Neuronal stem cell (in vitro differentiated cells): ENCODE data around the gene ZNG1F.
"Not testable (repeated sequence)": the region's sequence is repeated elsewhere in the genome, so short reads cannot be mapped to it uniquely, and the experiment has no call there.

Experiments
- DNase-seq: peaks from one replicate; pipeline ENCODE4 v3.0.0-alpha.2; 2013; ENCODE audit warnings: low spot score
- H2AFZ ChIP-seq: one replicate; pipeline ENCODE4 v1.6.1; 2013; ENCODE audit warnings: mild to moderate bottlenecking, low read length, inconsistent platforms
- H2AK5ac ChIP-seq: 2 replicates; pipeline ENCODE4 v1.6.1; 2013; ENCODE audit warnings: low read depth, mild to moderate bottlenecking, inconsistent platforms, low read length, moderate library complexity, mixed read lengths
- H2BK120ac ChIP-seq: 2 replicates; pipeline ENCODE4 v1.6.1; 2013; ENCODE audit warnings: low read depth, mild to moderate bottlenecking, inconsistent platforms, low read length, moderate library complexity, mixed read lengths
- H2BK12ac ChIP-seq: one replicate; pipeline ENCODE4 v1.6.1; 2013; ENCODE audit warnings: low read length, inconsistent platforms
- H2BK15ac ChIP-seq: 2 replicates; pipeline ENCODE4 v1.6.1; 2013; ENCODE audit warnings: mild to moderate bottlenecking, low read length, inconsistent platforms, mixed read lengths
- H2BK5ac ChIP-seq: one replicate; pipeline ENCODE4 v1.6.1; 2013; ENCODE audit warnings: inconsistent platforms, mild to moderate bottlenecking, low read length, moderate library complexity
- H3K14ac ChIP-seq: one replicate; pipeline ENCODE4 v1.6.1; 2013; ENCODE audit warnings: low read length, inconsistent platforms
- H3K18ac ChIP-seq: 2 replicates; pipeline ENCODE4 v1.6.1; 2013; ENCODE audit warnings: low read length, inconsistent platforms
- H3K23ac ChIP-seq: 2 replicates; pipeline ENCODE4 v1.6.1; 2013; ENCODE audit warnings: low read depth, mild to moderate bottlenecking, mixed read lengths, low read length, inconsistent platforms; ENCODE audit not compliant: poor library complexity
- H3K27ac ChIP-seq: replicated peaks from 3 replicates; pipeline ENCODE4 v1.5.1; 2013; ENCODE audit warnings: low read length, inconsistent platforms
- H3K27me3 ChIP-seq, 3 experiments: 2 replicates each; pipeline ENCODE4 v1.6.1; 2013; ENCODE audit warnings: low read length in 3 of 3, mild to moderate bottlenecking in 2 of 3, inconsistent platforms in 1 of 3, low read depth in 1 of 3, mixed read lengths in 1 of 3, moderate library complexity in 1 of 3; ENCODE audit not compliant: control insufficient read depth in 3 of 3, insufficient read depth in 3 of 3
- H3K36me3 ChIP-seq, 2 donors: replicated peaks in 1 of 2; 2 replicates each; pipeline ENCODE4 v1.6.1; 2013; ENCODE audit warnings: low read length in 2 of 2; ENCODE audit not compliant: control insufficient read depth in 2 of 2, insufficient read depth in 2 of 2
- H3K4ac ChIP-seq: 2 replicates; pipeline ENCODE4 v1.6.1; 2013; ENCODE audit warnings: inconsistent platforms, mild to moderate bottlenecking, low read length, moderate library complexity
- H3K4me1 ChIP-seq, 2 donors: 1 replicate in 1 of 2; 2 replicates in 1 of 2; pipeline ENCODE4 v1.6.1; 2013; ENCODE audit warnings: low read length in 2 of 2, low read depth in 1 of 2; ENCODE audit not compliant: control insufficient read depth in 2 of 2, insufficient read depth in 1 of 2
- H3K4me2 ChIP-seq: one replicate; pipeline ENCODE4 v1.6.1; 2013; ENCODE audit warnings: mild to moderate bottlenecking, low read length, inconsistent platforms; ENCODE audit not compliant: insufficient read depth, poor library complexity, severe bottlenecking
- H3K4me3 ChIP-seq, 2 donors: 2 replicates each; pipeline ENCODE4 v1.5.1; 2013; ENCODE audit warnings: low read length in 2 of 2, mild to moderate bottlenecking in 2 of 2, inconsistent platforms in 1 of 2, moderate library complexity in 1 of 2
- H3K79me1 ChIP-seq: one replicate; pipeline ENCODE4 v1.6.1; 2013; ENCODE audit warnings: low read depth, mild to moderate bottlenecking, inconsistent platforms, low read length, moderate library complexity
- H3K9ac ChIP-seq: one replicate; pipeline ENCODE4 v1.6.1; 2013; ENCODE audit warnings: mild to moderate bottlenecking, low read depth, low read length, inconsistent platforms; ENCODE audit not compliant: poor library complexity
- H3K9me3 ChIP-seq, 2 donors: replicated peaks in 1 of 2; 2 replicates each; pipeline versions ENCODE3 to v1.6.1; 2013; ENCODE audit warnings: low read length in 2 of 2, mild to moderate bottlenecking in 2 of 2, inconsistent platforms in 1 of 2, low read depth in 1 of 2, mixed read lengths in 1 of 2, moderate library complexity in 1 of 2; ENCODE audit not compliant: control insufficient read depth in 2 of 2, insufficient read depth in 1 of 2
- H4K8ac ChIP-seq: one replicate; pipeline ENCODE4 v1.6.1; 2013; ENCODE audit warnings: low read depth, mild to moderate bottlenecking, inconsistent platforms, low read length, moderate library complexity
- H4K91ac ChIP-seq: one replicate; pipeline ENCODE4 v1.6.1; 2013; ENCODE audit warnings: low read length, low read depth, mild to moderate bottlenecking, inconsistent platforms; ENCODE audit not compliant: poor library complexity
- WGBS, 2 donors: extraction: QIAGEN DNeasy Blood & Tissue Kit; methylation state at CpG; one replicate each; pipeline ENCODE4 v1.1.7; 2013; ENCODE audit warnings: missing lambda C conversion rate in 2 of 2, mixed read lengths in 1 of 2; ENCODE audit not compliant: insufficient read length in 2 of 2, insufficient replicate concordance in 1 of 2; ENCODE audit errors: extremely low coverage in 2 of 2; 5-methylcytosine and 5-hydroxymethylcytosine counted together

The ZNG1F gene

GRCh38 chr9:41125936-41126335, 63.2 kb downstream of the ZNG1F start:
- DNase-seq, H3K4me3 ChIP-seq, H3K4me1 ChIP-seq, H2BK5ac ChIP-seq, H3K4me2 ChIP-seq, H3K79me1 ChIP-seq, H2AFZ ChIP-seq, H2AK5ac ChIP-seq, H3K27me3 ChIP-seq, H4K91ac ChIP-seq, H2BK12ac ChIP-seq, H2BK120ac ChIP-seq, H3K36me3 ChIP-seq, H3K9me3 ChIP-seq, H3K9ac ChIP-seq, H4K8ac ChIP-seq, H3K18ac ChIP-seq, H3K27ac ChIP-seq, H2BK15ac ChIP-seq, H3K14ac ChIP-seq, H3K4ac ChIP-seq, H3K23ac ChIP-seq: not testable (repeated sequence)
- no CpG with 5 or more reads among the region's 3 CpGs for WGBS, 2 donors

GRCh38 chr9:41125109-41125658, 63.9 kb downstream of the ZNG1F start:
- H2BK5ac ChIP-seq, H3K9me3 ChIP-seq, H3K4me1 ChIP-seq, H3K27ac ChIP-seq, H2BK15ac ChIP-seq, H3K9ac ChIP-seq, H2AK5ac ChIP-seq, H3K27me3 ChIP-seq, H3K14ac ChIP-seq, H2BK12ac ChIP-seq, H3K18ac ChIP-seq, H3K4me2 ChIP-seq, H4K8ac ChIP-seq, H3K36me3 ChIP-seq, H3K23ac ChIP-seq, H3K79me1 ChIP-seq, H2AFZ ChIP-seq, H3K4ac ChIP-seq, H3K4me3 ChIP-seq, DNase-seq, H2BK120ac ChIP-seq, H4K91ac ChIP-seq: not testable (repeated sequence)
- no CpG with 5 or more reads among the region's 21 CpGs for WGBS, 2 donors

GRCh38 chr9:41124250-41125108, 64.6 kb downstream of the ZNG1F start:
- H3K27me3 ChIP-seq, DNase-seq, H2AFZ ChIP-seq, H3K27ac ChIP-seq, H3K4ac ChIP-seq, H2AK5ac ChIP-seq, H2BK12ac ChIP-seq, H3K23ac ChIP-seq, H3K9me3 ChIP-seq, H3K4me1 ChIP-seq, H3K18ac ChIP-seq, H3K36me3 ChIP-seq, H4K91ac ChIP-seq, H3K79me1 ChIP-seq, H3K9ac ChIP-seq, H3K4me3 ChIP-seq, H2BK120ac ChIP-seq, H3K4me2 ChIP-seq, H4K8ac ChIP-seq, H2BK15ac ChIP-seq, H2BK5ac ChIP-seq, H3K14ac ChIP-seq: not testable (repeated sequence)
- WGBS, 2 donors = no CpG with 5 or more reads among the region's 52 CpGs

- no CpG with 5 or more reads among the region's 33 CpGs for WGBS, 2 donors
- DNase-seq = not testable (repeated sequence)
Measured at GRCh38 chr9:41123812-41124211, 65.3 kb downstream of the ZNG1F start.

More at GRCh38 chr9:41123812-41124211, 65.3 kb downstream of the ZNG1F start:
- H2AFZ ChIP-seq, H3K27me3 ChIP-seq, H3K4me2 ChIP-seq, H3K9me3 ChIP-seq, H2BK15ac ChIP-seq, H2BK12ac ChIP-seq, H4K91ac ChIP-seq, H3K18ac ChIP-seq, H2BK120ac ChIP-seq, H3K27ac ChIP-seq, H3K14ac ChIP-seq, H3K23ac ChIP-seq, H3K79me1 ChIP-seq, H3K4me3 ChIP-seq, H3K9ac ChIP-seq, H3K4me1 ChIP-seq, H3K36me3 ChIP-seq, H2AK5ac ChIP-seq, H2BK5ac ChIP-seq, H4K8ac ChIP-seq, H3K4ac ChIP-seq: not testable (repeated sequence)
